T47D (cell line): ENCODE data around the gene FSD2.
"Not testable (repeated sequence)": the region's sequence is repeated elsewhere in the genome, so short reads cannot be mapped to it uniquely, and the experiment has no call there.

ENCODE experiments used
- DNase-seq, 2 experiments: peaks; one replicate each; pipeline versions ENCODE4 v3.0.0 to v3.0.0-alpha.2; 2011 to 2012; ENCODE audit warnings: low read depth in 1 of 2, low spot score in 1 of 2
- JUND ChIP-seq: IDR thresholded peaks from 2 replicates; pipeline ENCODE4 v1.6.1; 2012; ENCODE audit warnings: low read depth
- in situ Hi-C: cut with HindIII; loops from 2 replicates; pipeline ENCODE4 v1.10.0; 2016; ENCODE audit warnings: low sequenced_read_pairs, low pct_unique_long_range_greater_than_20kb

Gene FSD2

GRCh38 chr15:82767163-82767829 is 38.6 kb downstream of the FSD2 start:
- no peak for DNase-seq
- in situ Hi-C loops = no loop called here
- TF ChIP-seq JUND = no peak

GRCh38 chr15:82766201-82766600 is 39.7 kb downstream of the FSD2 start:
- DNase-seq, in situ Hi-C loops: not testable (repeated sequence)

- DNase-seq = no peak
- in situ Hi-C loops = no loop called here
- TF ChIP-seq JUND = no peak
These were observed 41.1 kb downstream of the FSD2 start for GRCh38 chr15:82764740-82765139.

GRCh38 chr15:82764117-82764490 is 41.8 kb downstream of the FSD2 start:
- in situ Hi-C loops = no loop called here
- no peak for DNase-seq
- TF ChIP-seq JUND = no peak

- no peak for TF ChIP-seq JUND
- in situ Hi-C loops = no loop called here
- DNase-seq = no peak
These were observed 42.3 kb downstream of the FSD2 start for GRCh38 chr15:82763361-82764116.

- no peak for TF ChIP-seq JUND
- in situ Hi-C loops = no loop called here
- no peak for DNase-seq
These were observed 54.6 kb downstream of the FSD2 start for GRCh38 chr15:82751308-82751707.

GRCh38 chr15:82750831-82751180 is 55.1 kb downstream of the FSD2 start:
- TF ChIP-seq JUND = no peak
- peak in 1 of 2 experiments; percentile 44 for DNase-seq
- in situ Hi-C loops = no loop called here

GRCh38 chr15:82749951-82750830 is 55.7 kb downstream of the FSD2 start:
- no peak for TF ChIP-seq JUND
- in situ Hi-C loops = no loop called here

GRCh38 chr15:82748315-82748714 is 57.6 kb downstream of the FSD2 start:
- in situ Hi-C loops = no loop called here
- no peak for TF ChIP-seq JUND
- DNase-seq = no peak

More at GRCh38 chr15:82749951-82750830, 55.7 kb downstream of the FSD2 start:
- DNase-seq = peak; percentile 79 to 96

GRCh38 chr15:82743810-82744209 is 62.1 kb downstream of the FSD2 start:
- TF ChIP-seq JUND = no peak
- in situ Hi-C loops = no loop called here
- no peak for DNase-seq

GRCh38 chr15:82742134-82742533 is 63.7 kb downstream of the FSD2 start:
- TF ChIP-seq JUND = no peak
- DNase-seq = peak in 1 of 2 experiments; percentile 27
- in situ Hi-C loops = no loop called here

- DNase-seq = peak in 1 of 2 experiments; percentile 36
- TF ChIP-seq JUND = no peak
- in situ Hi-C loops = no loop called here
These were observed 66.8 kb downstream of the FSD2 start for GRCh38 chr15:82739086-82739485.

GRCh38 chr15:82737975-82738374 is 67.9 kb downstream of the FSD2 start:
- TF ChIP-seq JUND = no peak
- no peak for DNase-seq
- in situ Hi-C loops = no loop called here
